HG03175 (cell line): ENCODE measurements around the gene DSCAML1.
A peak's percentile ranks its signal among the peaks of the same experiment; 100 is the strongest.

Experiments
- ATAC-seq: cut with Tn5 transposase; IDR thresholded peaks from one replicate; pipeline ENCODE4 v1.9.1; 2021; ENCODE audit warnings: mild to moderate bottlenecking, moderate library complexity; ENCODE audit not compliant: unreplicated experiment

The DSCAML1 gene

DNA sequence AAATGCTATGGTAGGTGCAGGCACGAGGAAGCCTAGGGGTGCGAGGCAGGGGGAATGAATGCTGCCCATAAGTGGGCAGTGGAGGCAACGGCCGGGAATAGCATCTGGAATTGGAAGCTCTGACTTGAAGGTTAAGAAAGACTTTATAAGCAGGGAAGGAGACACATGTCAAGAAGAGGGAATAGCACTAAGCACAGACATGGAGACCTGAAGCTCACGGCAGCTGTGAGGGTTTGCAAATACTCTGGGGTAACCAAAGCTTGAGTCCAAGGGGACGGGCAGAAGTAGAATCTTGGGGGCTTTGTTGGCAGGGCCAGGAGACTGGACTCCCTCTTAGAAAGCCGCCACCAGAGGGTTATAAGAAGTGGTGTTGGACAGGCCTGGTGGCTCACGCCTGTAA, 356.8 kb downstream of the DSCAML1 start:
- ATAC-seq = no peak

GRCh38 chr11:117439256-117439655, 357.8 kb downstream of the DSCAML1 start:
- no peak for ATAC-seq

DNA sequence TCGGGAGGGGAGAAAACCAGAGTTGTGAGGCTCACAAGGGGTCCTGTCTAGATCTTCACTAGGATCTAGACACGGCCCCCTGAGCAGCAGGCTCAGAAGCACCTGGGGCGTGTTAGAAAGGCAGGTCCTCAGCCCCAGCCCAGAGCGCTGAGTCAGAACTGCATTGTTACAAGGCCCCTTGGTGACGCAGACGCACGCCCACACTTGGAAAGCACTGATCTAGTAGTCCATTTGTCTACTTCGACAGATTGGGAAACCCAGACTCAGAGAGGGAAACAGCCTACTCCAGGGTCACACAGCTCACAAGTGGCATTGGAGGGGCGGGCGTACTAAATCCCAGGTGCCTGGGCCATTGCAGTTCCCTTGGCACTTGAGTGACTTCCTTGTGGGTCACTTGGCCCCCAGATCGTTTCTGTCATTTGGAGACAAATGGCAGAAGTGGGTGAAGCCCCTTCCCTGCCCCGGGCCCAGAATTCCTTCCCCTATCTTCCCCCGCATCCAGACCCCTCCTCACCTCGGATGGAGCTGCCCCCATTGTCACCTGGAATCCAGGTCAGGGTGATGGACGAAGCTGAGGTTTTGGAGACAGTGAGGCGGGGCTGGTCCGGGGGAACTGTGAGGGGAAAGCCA, 358.5 kb downstream of the DSCAML1 start:
- no peak for ATAC-seq

GRCh38 chr11:117437791-117438130, 359.3 kb downstream of the DSCAML1 start:
- ATAC-seq = no peak

DNA sequence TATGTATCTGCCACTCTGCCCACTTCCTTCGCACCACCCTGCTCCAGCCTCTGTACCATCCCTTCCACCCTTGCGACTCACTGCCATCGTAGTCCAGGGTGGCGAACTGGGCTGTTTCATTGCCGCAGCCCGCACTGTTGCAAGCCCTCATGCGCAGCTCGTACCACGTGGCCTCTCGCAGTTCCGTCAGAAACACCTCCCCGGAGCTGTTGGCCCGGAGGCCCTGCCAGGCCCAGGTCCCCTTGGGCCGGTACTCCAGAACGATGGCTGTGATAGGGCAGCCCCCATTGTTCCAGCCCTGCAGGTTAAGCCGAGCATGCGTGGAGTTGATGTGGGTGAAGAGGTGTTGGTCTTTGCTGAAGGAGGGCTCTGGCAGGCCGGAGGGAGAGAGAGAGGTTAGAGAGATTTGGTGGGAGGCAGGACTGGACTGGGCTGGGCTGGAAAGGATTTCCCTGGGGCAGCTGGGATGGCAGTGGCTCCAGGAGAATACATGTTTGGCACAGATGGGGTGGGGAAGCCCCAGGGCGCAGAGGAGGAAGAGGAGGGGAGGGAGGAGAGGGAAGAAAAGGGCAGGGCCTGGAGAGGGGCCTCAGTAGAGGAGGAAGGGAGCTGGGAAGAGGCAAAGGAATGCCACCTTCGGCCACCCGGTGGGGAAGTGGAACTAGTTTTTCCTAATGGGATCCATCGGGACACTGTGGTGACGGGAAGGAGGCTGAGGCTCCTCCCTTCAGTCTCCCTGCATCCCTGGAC, 359.8 kb downstream of the DSCAML1 start:
- ATAC-seq = no peak

- ATAC-seq = peak; percentile 57
These were observed 361.7 kb downstream of the DSCAML1 start for GRCh38 chr11:117435326-117435725.

DNA sequence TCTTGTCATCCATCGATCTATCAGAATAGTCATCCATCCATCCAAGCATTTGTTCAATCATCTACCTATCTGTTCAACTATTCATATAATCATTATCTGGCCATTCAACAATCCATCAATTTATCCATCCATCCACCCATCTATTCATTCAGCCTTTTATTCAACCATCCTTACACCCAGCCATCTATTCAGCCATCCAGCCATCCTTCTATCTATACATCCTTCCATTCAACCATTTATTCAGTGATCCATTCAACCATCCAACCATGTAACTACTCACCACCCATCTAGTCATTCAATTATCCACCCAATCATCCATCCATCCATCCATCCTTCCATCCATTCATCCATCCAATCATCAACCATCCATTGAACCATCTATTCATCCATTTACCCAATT, 362.5 kb downstream of the DSCAML1 start:
- no peak for ATAC-seq

- no peak for ATAC-seq
These were observed 363.3 kb downstream of the DSCAML1 start for GRCh38 chr11:117433717-117434116.

DNA sequence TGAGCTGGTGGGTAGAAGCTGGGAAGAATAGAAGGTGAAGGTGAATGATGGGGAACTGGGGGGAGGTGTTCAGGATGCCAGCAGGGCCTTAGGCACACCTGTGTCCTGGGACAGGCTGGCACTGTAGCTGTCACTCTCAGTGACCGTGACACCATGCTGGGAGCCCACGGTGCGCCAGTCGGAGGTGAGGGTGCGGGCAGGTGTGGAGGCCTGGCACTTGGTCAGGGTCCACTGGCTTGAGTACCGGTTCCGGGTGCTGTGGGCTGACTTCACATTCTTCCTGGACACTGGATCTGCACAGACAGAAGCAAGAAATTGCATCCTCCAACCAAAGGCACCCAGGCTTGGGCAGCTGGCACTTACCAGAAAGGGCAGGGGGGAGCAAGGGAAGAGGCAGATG, 365.6 kb downstream of the DSCAML1 start:
- no peak for ATAC-seq

DNA sequence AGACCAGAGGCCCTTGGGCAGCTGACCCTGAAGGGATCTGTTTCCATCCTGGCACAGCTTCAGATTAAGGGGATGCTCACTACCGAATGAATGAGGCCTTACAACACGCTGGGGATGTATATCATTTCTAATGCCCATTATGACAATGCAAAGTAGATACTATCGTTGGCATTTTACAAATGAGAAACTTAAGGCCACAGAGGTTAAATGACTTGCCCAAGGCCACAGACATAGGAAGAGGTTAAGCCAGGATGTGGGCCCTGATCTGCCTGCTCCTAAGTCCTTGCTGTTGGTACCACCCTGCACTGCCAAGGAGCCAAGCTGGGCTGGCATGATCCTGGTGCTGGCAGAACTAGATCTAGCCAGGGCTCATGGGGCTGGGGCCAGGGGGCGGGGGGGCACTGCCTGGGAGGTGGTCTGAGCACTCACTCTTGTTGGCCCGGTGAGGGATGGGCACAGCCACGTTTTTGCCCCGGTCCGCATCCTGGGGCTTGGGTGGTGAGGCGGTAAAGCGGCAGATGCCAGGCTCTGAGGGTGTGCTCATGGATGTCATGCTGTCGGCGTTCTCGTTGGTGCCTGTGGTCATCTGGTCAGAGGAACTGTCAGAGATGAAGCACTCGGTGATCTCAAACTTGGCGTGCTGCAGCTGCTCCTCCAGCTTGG, 366.6 kb downstream of the DSCAML1 start:
- ATAC-seq = no peak

DNA sequence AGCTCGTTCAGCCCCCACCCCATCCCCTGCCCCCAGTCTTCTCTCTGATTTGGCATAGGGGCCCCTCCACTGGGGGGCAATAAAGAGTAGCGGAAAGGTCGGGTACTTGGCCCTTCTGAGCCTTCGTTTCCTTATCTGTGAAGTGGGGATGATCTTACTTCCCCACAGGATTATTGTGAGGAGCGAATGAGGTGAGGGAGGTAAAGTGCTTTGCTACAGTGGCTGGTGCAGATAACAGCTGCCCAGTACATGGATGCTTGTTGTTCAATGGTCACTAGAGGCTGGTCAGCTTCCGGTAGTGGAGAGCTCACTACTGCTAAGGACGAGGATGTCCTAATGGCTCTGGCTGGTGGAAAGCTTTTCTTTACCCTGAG, 368.2 kb downstream of the DSCAML1 start:
- no peak for ATAC-seq

DNA sequence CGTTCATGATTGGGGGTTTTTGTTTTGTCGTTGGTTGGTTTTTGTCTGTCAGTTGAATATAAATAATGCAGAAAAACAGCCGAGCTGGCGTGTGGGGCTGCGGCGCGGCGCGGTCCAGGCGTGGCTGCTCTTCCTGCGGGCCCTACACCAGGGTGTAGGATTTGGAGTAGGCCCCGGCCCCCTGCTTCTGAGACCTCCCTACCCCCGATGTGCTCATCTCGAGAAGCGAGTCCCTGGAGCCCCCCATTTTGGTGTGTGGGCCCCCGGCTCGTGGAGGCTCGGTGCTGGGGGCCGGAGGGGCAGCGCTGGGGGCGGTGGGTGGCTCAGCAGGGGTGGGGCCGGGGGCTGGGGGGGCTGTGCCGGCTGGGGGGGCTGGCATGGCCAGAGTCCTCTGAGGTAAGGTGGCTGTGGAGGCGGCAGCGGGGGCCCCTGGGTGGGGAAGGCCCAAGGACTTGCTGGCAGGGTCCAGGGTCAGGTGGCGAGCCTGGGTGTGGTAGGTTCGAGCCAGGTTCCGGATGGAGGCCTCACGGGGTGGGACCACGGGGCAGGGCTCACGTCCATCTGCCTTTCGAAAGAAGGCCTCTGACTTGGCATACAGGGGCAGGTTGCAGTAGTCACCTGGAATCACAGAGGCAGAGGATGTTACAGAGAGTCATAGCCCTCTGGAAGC, 368.7 kb downstream of the DSCAML1 start:
- no peak for ATAC-seq

- no peak for ATAC-seq
These were observed 369.6 kb downstream of the DSCAML1 start for GRCh38 chr11:117427356-117427874.

DNA sequence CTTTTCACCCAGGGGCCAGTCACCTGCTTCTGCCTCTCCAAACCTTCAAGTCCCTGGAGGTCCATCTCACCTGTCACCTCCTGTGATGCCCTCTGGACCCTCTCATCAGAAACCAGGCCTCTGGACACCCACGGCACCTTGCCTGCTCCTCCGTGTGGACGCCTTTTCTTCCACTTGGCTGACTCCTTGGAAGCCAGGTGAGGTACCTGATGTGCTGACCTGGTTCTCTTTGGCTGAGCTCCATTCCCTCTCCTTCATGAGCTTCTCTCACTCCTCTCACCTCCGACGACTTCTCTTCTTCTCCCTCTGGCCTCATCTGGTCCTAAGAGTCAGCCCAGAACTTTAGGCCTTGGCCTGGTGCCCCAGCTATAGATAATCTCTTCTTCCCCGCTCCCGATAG, 370.1 kb downstream of the DSCAML1 start:
- no peak for ATAC-seq

DNA sequence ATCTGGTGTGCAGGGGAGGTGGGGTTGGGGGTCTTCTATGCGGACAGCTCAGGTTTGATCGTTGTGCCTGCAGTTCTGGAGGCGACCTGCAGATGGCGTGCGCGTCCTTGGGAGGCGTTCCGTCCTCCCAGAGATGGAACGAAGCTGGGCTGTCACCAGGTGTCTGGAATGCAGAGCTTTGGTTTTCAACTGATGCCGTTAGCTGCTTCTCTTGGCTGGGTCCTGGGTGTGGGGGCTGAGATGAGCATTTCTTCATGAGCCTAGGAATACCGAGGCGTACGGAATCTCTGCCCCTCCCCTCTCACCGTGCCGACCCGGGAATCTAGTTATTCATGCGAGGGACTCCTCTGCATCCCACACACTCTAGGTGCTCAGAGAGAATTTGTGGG, 370.7 kb downstream of the DSCAML1 start:
- ATAC-seq = no peak

DNA sequence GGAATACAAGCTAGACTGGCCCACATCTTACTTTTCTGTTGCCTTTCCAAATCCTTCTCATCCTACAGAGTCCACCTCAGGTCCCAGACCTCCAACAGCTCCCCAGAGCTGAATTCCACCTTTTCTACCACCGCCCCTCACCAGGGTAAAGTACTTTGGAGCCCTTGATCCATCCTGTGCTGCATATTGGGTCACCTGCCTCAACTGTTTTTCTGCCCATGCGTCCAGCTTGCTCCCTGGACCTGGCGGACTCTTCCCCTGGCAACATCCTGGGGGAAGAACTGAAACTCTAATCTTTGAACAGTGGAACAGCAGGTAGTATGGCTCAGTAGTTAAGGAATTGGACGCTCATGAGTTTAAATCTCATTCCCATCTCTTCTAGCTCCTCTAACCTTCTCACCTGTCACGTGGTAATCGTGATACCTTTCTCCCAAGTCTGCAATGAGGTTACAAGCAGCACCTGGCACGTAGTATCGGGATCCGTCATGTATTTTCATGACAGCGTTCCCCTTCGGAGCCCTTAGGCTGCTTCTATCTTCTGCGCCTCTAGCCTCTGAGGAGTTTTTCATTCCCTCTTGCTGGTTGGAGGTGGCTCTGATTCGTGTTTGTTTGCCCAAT, 371.2 kb downstream of the DSCAML1 start:
- no peak for ATAC-seq

GRCh38 chr11:117424781-117425180, 372.2 kb downstream of the DSCAML1 start:
- ATAC-seq = no peak

DNA sequence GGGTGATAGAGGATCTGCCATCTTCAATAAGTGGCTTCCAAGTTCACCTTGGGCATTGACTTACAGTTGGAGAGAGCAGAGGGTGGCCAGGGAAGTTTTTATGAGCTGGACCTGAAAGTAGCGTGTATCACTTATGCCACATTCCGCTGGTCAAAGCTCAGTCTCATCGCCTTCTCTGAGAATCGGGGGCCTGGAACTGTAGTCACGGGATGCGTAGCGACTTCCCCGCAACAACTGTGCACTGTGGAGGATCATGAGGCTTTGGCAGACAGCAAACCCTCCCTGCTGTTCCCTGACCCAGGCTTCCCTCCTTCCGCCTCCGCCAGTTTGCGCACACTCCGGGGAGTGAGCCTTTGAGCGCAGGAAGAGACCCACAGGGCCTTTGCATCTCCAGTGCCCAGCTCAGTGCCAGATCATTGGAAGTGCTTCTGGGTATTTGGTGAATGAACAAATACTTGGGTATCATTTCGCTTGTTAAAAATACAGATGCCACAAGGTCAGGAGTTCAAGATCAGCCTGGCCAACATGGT, 373.9 kb downstream of the DSCAML1 start:
- no peak for ATAC-seq

DNA sequence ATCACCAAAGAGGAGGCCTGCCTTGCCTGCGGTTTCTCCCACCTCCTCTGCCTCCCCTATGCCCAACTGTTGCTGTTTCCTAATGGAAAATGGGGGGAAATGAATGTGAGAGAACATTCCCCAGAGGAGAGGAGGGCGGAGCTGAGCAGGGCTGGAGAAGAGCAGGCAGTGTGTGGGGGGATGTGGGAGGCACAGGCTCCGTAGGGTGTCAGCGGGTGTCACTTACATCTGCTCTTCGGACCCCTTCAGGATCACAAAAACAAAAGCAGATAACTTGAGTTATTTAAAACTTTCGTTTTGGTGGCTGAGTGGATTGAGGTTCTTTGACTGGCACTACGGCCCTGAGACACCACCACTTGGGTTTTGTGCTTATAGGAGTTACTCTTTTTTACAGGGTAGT, 375.5 kb downstream of the DSCAML1 start:
- no peak for ATAC-seq

GRCh38 chr11:117421041-117421440, 376.0 kb downstream of the DSCAML1 start:
- ATAC-seq = no peak

DNA sequence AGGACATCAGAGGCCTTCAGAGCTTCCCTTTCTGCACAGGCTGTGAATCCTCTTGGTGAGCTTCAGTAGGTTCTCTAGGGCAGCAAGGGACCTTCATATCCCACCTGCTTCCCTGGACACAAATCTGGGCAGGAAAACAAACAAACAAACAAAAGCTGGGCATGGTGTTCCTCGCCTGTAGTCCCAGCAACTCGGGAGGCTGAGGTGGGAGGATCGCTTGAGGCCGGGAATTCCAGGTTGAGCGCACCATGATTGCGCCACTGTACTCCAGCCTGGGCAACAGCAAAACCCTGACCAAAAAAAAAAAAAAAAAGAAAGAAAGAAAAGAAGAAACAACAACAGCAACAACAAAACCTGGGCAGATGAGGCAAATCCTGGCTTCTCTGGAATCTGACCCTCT, 376.4 kb downstream of the DSCAML1 start:
- ATAC-seq = no peak
